HL-60 (cell line): ENCODE results near the gene KIFC1. TPM values are rescaled to one million over a fixed set of nuclear protein-coding genes. Genes with fewer than 3 reads are reported as not detected.

ENCODE experiments used
- DNase-seq, 2 experiments: peaks; one replicate each; pipeline ENCODE4 v3.0.0-alpha.2; 2010 to 2020; ENCODE audit warnings: low read depth in 1 of 2, low spot score in 1 of 2
- H3K27ac ChIP-seq: fragments of 250-450 bp; sonication (Bioruptor Pico); replicated peaks from 2 replicates; pipeline ENCODE4 v1.5.1; 2020; ENCODE audit warnings: mild to moderate bottlenecking, moderate library complexity
- H3K27me3 ChIP-seq: fragments of 250-450 bp; sonication (Bioruptor Pico); 2 replicates; pipeline ENCODE4 v1.5.1; 2021; ENCODE audit warnings: mild to moderate bottlenecking, moderate library complexity; ENCODE audit not compliant: insufficient read depth, poor library complexity, severe bottlenecking
- H3K4me3 ChIP-seq: replicated peaks from 2 replicates; pipeline ENCODE4 v1.5.1; 2011; ENCODE audit warnings: mild to moderate bottlenecking, control low read depth, low read length; ENCODE audit not compliant: insufficient read depth
- GABPA ChIP-seq: IDR thresholded peaks from 2 replicates; pipeline ENCODE4 v1.6.1; 2012; ENCODE audit warnings: low read depth
- POLR2AphosphoS5 ChIP-seq: IDR thresholded peaks from 2 replicates; pipeline ENCODE4 v1.6.1; 2012; ENCODE audit warnings: low read depth
- SPI1 ChIP-seq: IDR thresholded peaks from 2 replicates; pipeline ENCODE4 v1.6.1; 2012; ENCODE audit warnings: low read depth, mild to moderate bottlenecking, borderline replicate concordance
- microRNA-seq: library from miRNA; unstranded; fragments of <30 nt; microRNA quantifications from one replicate; pipeline ENCODE4, GENCODE V29; 2018
- TF ChIP-seq, protein P1 (sequence below): IDR thresholded peaks from one replicate; pipeline ENCODE4 v1.5.1; 2011; ENCODE audit warnings: low read length, control low read depth, inconsistent platforms; ENCODE audit not compliant: insufficient read depth
- TF ChIP-seq, protein P2 (sequence below): IDR thresholded peaks from 2 replicates; pipeline ENCODE4 v1.6.1; 2012; ENCODE audit warnings: low read depth; ENCODE audit not compliant: insufficient replicate concordance

KIFC1 gene

DNA sequence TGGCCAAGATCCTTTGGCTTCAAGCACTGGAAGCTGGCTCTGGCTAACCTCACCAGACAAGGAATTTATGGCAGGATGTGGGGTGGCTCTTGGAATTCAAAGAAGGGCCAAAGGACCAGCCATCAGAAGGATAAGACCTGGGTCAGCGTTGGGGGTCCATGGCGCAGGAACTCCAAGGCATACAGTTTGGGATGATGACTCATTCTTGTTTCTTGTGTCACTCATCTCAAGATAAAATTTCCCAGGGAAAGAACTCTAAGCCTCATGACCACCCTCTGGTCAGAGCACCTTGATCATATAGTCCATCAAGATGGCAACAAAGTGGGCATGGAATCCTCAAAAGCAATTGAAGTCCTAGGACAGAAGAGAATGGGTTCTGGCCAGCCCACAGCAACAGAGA lies 67.6 kb downstream of the KIFC1 start:
- Histone ChIP-seq H3K4me3 (no peak overlapping the region), H3K27me3 (no peaks in the 10 kb centered on the region), H3K27ac (no peak overlapping the region)
- DNase-seq: no peak
- TF ChIP-seq, protein P1, sequence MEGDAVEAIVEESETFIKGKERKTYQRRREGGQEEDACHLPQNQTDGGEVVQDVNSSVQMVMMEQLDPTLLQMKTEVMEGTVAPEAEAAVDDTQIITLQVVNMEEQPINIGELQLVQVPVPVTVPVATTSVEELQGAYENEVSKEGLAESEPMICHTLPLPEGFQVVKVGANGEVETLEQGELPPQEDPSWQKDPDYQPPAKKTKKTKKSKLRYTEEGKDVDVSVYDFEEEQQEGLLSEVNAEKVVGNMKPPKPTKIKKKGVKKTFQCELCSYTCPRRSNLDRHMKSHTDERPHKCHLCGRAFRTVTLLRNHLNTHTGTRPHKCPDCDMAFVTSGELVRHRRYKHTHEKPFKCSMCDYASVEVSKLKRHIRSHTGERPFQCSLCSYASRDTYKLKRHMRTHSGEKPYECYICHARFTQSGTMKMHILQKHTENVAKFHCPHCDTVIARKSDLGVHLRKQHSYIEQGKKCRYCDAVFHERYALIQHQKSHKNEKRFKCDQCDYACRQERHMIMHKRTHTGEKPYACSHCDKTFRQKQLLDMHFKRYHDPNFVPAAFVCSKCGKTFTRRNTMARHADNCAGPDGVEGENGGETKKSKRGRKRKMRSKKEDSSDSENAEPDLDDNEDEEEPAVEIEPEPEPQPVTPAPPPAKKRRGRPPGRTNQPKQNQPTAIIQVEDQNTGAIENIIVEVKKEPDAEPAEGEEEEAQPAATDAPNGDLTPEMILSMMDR: no peak
- TF ChIP-seq, protein P2, sequence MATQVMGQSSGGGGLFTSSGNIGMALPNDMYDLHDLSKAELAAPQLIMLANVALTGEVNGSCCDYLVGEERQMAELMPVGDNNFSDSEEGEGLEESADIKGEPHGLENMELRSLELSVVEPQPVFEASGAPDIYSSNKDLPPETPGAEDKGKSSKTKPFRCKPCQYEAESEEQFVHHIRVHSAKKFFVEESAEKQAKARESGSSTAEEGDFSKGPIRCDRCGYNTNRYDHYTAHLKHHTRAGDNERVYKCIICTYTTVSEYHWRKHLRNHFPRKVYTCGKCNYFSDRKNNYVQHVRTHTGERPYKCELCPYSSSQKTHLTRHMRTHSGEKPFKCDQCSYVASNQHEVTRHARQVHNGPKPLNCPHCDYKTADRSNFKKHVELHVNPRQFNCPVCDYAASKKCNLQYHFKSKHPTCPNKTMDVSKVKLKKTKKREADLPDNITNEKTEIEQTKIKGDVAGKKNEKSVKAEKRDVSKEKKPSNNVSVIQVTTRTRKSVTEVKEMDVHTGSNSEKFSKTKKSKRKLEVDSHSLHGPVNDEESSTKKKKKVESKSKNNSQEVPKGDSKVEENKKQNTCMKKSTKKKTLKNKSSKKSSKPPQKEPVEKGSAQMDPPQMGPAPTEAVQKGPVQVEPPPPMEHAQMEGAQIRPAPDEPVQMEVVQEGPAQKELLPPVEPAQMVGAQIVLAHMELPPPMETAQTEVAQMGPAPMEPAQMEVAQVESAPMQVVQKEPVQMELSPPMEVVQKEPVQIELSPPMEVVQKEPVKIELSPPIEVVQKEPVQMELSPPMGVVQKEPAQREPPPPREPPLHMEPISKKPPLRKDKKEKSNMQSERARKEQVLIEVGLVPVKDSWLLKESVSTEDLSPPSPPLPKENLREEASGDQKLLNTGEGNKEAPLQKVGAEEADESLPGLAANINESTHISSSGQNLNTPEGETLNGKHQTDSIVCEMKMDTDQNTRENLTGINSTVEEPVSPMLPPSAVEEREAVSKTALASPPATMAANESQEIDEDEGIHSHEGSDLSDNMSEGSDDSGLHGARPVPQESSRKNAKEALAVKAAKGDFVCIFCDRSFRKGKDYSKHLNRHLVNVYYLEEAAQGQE: no peak
- TF ChIP-seq SPI1: no peak
- TF ChIP-seq GABPA: no peak
- no peak for TF ChIP-seq POLR2AphosphoS5

Small RNAs within 50 kb of the gene (microRNA-seq; reads per million reads assigned to microRNA genes)
- not detected for gene MIR5004
